ENCODE measurements around the gene PARD6B.

The PARD6B gene

GRCh38 chr20:50723672-50724071 is 7.7 kb upstream of the PARD6B start:
- no peak overlapping the region for H3K4me3 ChIP-seq (ENCODE audit: low read depth, low read length)
- DNase-seq (ENCODE audit: low read depth), result no peak
- TF ChIP-seq, protein P1, sequence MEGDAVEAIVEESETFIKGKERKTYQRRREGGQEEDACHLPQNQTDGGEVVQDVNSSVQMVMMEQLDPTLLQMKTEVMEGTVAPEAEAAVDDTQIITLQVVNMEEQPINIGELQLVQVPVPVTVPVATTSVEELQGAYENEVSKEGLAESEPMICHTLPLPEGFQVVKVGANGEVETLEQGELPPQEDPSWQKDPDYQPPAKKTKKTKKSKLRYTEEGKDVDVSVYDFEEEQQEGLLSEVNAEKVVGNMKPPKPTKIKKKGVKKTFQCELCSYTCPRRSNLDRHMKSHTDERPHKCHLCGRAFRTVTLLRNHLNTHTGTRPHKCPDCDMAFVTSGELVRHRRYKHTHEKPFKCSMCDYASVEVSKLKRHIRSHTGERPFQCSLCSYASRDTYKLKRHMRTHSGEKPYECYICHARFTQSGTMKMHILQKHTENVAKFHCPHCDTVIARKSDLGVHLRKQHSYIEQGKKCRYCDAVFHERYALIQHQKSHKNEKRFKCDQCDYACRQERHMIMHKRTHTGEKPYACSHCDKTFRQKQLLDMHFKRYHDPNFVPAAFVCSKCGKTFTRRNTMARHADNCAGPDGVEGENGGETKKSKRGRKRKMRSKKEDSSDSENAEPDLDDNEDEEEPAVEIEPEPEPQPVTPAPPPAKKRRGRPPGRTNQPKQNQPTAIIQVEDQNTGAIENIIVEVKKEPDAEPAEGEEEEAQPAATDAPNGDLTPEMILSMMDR (IDR thresholded peaks at IDR 0.05; ENCODE audit: low read depth, low read length, missing control alignments), result no peak
- in situ Hi-C loops (cut with HindIII; ENCODE audit: low sequenced_read_pairs), result no loop called here

- TF ChIP-seq, protein P1 (IDR thresholded peaks at IDR 0.05; ENCODE audit: low read depth, low read length, missing control alignments), result no peak
- in situ Hi-C loops (cut with HindIII; ENCODE audit: low sequenced_read_pairs), result no loop called here
- H3K4me3 ChIP-seq (ENCODE audit: low read depth, low read length), result no peak overlapping the region
- no peak for DNase-seq (ENCODE audit: low read depth)
Observed at GRCh38 chr20:50724112-50724725, 7.2 kb upstream of the PARD6B start.

DNA sequence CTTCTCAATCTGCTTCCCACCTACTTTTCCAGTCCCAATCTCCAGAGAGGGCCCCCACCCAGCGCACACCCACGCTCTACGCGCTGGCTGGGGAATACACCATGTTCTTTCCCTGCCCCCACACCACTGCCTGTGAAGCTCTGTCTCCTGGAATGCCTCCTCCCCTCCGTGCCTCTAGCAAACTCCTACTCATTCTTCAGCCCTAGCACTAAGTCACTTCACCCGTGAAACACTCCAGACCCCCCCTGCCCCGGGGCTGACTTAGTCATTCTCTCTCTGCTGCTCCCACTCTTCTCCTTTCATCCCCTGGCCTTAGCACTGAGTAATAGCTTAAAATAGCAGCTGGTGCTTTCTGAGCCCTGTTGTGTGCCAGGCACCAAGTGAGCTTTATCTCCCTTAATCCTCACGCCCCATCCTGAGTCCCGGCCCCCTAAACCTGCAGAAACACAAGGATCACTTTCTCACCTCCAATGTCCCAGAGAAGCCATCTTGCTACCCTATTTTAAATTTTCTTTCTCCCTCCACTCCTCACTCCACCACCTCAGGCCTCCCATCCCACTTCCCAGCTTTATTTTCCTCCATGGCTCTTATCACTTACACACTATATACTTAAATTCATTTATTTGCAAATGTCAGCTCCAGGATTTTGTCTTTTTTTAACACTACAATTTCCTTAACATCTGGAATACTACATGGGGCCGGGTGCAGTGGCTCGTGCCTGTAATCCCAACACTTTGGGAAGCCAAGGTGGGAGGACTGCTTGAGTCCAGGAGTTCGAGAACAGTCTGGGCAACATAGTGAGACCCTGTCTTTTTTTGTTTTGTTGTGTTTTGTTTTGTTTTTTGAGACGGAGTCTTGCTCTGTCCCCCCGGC is 6.3 kb upstream of the PARD6B start:
- in situ Hi-C loops (cut with HindIII; ENCODE audit: low sequenced_read_pairs), result no loop called here
- no peak overlapping the region for H3K4me3 ChIP-seq (ENCODE audit: low read depth, low read length)
- peak; percentile 34 for DNase-seq (ENCODE audit: low read depth)
- TF ChIP-seq, protein P1 (IDR thresholded peaks at IDR 0.05; ENCODE audit: low read depth, low read length, missing control alignments), result no peak

GRCh38 chr20:50725724-50726005 is 5.7 kb upstream of the PARD6B start:
- H3K4me3 ChIP-seq (ENCODE audit: low read depth, low read length), result no peak overlapping the region
- no peak for DNase-seq (ENCODE audit: low read depth)
- in situ Hi-C loops (cut with HindIII; ENCODE audit: low sequenced_read_pairs), result no loop called here
- TF ChIP-seq, protein P1 (IDR thresholded peaks at IDR 0.05; ENCODE audit: low read depth, low read length, missing control alignments), result no peak

- DNase-seq (ENCODE audit: low read depth), result no peak
- no peak overlapping the region for H3K4me3 ChIP-seq (ENCODE audit: low read depth, low read length)
- TF ChIP-seq, protein P1 (IDR thresholded peaks at IDR 0.05; ENCODE audit: low read depth, low read length, missing control alignments), result no peak
- in situ Hi-C loops (cut with HindIII; ENCODE audit: low sequenced_read_pairs), result no loop called here
Observed at GRCh38 chr20:50726955-50727791, 4.2 kb upstream of the PARD6B start.

GRCh38 chr20:50727792-50728485 is 3.4 kb upstream of the PARD6B start:
- in situ Hi-C loops (cut with HindIII; ENCODE audit: low sequenced_read_pairs), result no loop called here
- no peak overlapping the region for H3K4me3 ChIP-seq (ENCODE audit: low read depth, low read length)
- TF ChIP-seq, protein P1 (IDR thresholded peaks at IDR 0.05; ENCODE audit: low read depth, low read length, missing control alignments), result no peak
- no peak for DNase-seq (ENCODE audit: low read depth)

Measured in astrocyte of the cerebellum (primary cell).